Measurements from ENCODE around the gene PEA15.
A peak's percentile ranks its signal among the peaks of the same experiment; 100 is the strongest.

The PEA15 gene

GRCh38 chr1:160220301-160220700 is 15.1 kb downstream of the PEA15 start:
- H3K4me3 ChIP-seq (ENCODE audit: low read depth, low read length) = no peak overlapping the region
- TF ChIP-seq CTCF (IDR thresholded peaks at IDR 0.05; ENCODE audit: low read depth, low read length, missing control alignments) = no peak
- no peak for DNase-seq (ENCODE audit: low read depth)
- in situ Hi-C loops (cut with HindIII; ENCODE audit: low sequenced_read_pairs) = no loop called here

DNA sequence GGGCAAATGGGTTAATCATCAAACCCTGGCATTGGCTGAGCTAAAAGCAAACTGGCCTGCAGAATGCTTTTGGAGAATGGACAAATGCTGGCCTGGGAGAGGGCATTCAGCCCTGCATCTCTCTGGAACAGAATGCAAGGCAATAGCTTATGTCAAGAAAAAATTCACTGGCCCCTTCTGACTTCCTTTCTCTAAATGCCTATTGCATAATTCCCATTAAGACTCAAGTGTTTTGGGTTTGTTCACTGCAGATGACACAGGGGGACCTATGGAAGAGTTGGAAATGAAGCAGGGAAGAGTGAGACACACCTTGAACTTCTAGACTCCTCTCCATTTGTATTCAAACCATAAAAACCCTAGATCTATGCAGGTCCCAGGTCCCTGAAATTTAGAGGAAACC is 15.9 kb downstream of the PEA15 start:
- no peak for TF ChIP-seq CTCF (IDR thresholded peaks at IDR 0.05; ENCODE audit: low read depth, low read length, missing control alignments)
- no peak overlapping the region for H3K4me3 ChIP-seq (ENCODE audit: low read depth, low read length)
- no peak for DNase-seq (ENCODE audit: low read depth)
- in situ Hi-C loops (cut with HindIII; ENCODE audit: low sequenced_read_pairs) = no loop called here

- peak; percentile 78 for DNase-seq (ENCODE audit: low read depth)
- no peak for TF ChIP-seq CTCF (IDR thresholded peaks at IDR 0.05; ENCODE audit: low read depth, low read length, missing control alignments)
- in situ Hi-C loops (cut with HindIII; ENCODE audit: low sequenced_read_pairs) = no loop called here
- no peak overlapping the region for H3K4me3 ChIP-seq (ENCODE audit: low read depth, low read length)
These were observed 17.4 kb downstream of the PEA15 start for GRCh38 chr1:160222546-160222945.

- in situ Hi-C loops (cut with HindIII; ENCODE audit: low sequenced_read_pairs) = no loop called here
- H3K4me3 ChIP-seq (ENCODE audit: low read depth, low read length) = no peak overlapping the region
- DNase-seq (ENCODE audit: low read depth) = no peak
- no peak for TF ChIP-seq CTCF (IDR thresholded peaks at IDR 0.05; ENCODE audit: low read depth, low read length, missing control alignments)
These were observed 19.4 kb downstream of the PEA15 start for GRCh38 chr1:160224606-160225005.

- no peak for DNase-seq (ENCODE audit: low read depth)
- no peak overlapping the region for H3K4me3 ChIP-seq (ENCODE audit: low read depth, low read length)
- no peak for TF ChIP-seq CTCF (IDR thresholded peaks at IDR 0.05; ENCODE audit: low read depth, low read length, missing control alignments)
- in situ Hi-C loops (cut with HindIII; ENCODE audit: low sequenced_read_pairs) = no loop called here
These were observed 20.2 kb downstream of the PEA15 start for GRCh38 chr1:160225345-160225744.

- DNase-seq (ENCODE audit: low read depth) = no peak
- TF ChIP-seq CTCF (IDR thresholded peaks at IDR 0.05; ENCODE audit: low read depth, low read length, missing control alignments) = no peak
- in situ Hi-C loops (cut with HindIII; ENCODE audit: low sequenced_read_pairs) = no loop called here
- H3K4me3 ChIP-seq (ENCODE audit: low read depth, low read length) = no peak overlapping the region
These were observed 21.4 kb downstream of the PEA15 start for GRCh38 chr1:160226623-160227022.

DNA sequence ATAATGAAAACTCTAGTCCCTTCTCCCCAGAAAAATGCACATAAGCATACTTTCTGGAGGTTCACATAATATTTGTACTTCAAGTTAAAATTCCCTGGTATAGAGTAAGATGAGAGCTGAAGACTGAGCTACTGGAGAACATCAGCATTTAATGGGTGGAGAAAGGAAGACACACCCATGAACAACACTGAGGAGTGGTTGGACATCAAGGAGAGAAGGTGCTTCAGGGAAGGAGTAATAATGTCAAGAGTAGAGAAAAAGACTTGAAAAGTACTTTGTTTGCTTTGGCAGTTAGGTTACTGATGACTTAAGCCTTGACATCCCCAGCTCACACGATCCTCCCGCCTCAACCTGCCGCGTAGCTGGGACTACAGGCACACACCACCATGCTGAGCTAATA is 21.9 kb downstream of the PEA15 start:
- TF ChIP-seq CTCF (IDR thresholded peaks at IDR 0.05; ENCODE audit: low read depth, low read length, missing control alignments) = no peak
- in situ Hi-C loops (cut with HindIII; ENCODE audit: low sequenced_read_pairs) = no loop called here
- no peak for DNase-seq (ENCODE audit: low read depth)
- no peak overlapping the region for H3K4me3 ChIP-seq (ENCODE audit: low read depth, low read length)

Measured in astrocyte of the cerebellum (primary cell).